Stimulated activated naive CD4-positive, alpha-beta T cell treated with Interleukin-2 at 50 U/mL for 16 hours (primary cell): Measurements from ENCODE around the gene PCDHA9.
"Not testable (repeated sequence)": the region's sequence is repeated elsewhere in the genome, so short reads cannot be mapped to it uniquely, and the experiment has no call there.

Experiments
- DNase-seq: peaks from one replicate; lab custom pipeline; 2025; lab: John Stamatoyannopoulos, UW

PCDHA9 gene

GRCh38 chr5:140876541-140877261 lies 28.5 kb downstream of the PCDHA9 start:
- not testable (repeated sequence) for DNase-seq

GRCh38 chr5:140877262-140877581 lies 29.0 kb downstream of the PCDHA9 start:
- no peak for DNase-seq

- no peak for DNase-seq
Measured at GRCh38 chr5:140881889-140882590, 33.9 kb downstream of the PCDHA9 start, which contains the start of gene PCDHA13. PCDHA13 (plus strand) TSS chr5:140882124; CDS start chr5:140882269, 145 bp downstream.

GRCh38 chr5:140882591-140882899 lies 34.4 kb downstream of the PCDHA9 start:
- no peak for DNase-seq

- no peak for DNase-seq
Measured at GRCh38 chr5:140883373-140883772, 35.2 kb downstream of the PCDHA9 start.

GRCh38 chr5:140883927-140884697 lies 35.9 kb downstream of the PCDHA9 start:
- no peak for DNase-seq
